B cell (primary cell): Measurements from ENCODE around the gene KIDINS220. TPM values are rescaled to one million over a fixed set of nuclear protein-coding genes. Genes with fewer than 3 reads are reported as not detected.
A peak's percentile ranks its signal among the peaks of the same experiment; 100 is the strongest.

Experiments
- ATAC-seq: fragments of 200-7000 bp; cut with Tn5 transposase; one replicate; pipeline ENCODE4 v1.10.0; 2021; ENCODE audit warnings: low read depth, mild to moderate bottlenecking, moderate number of reproducible peaks, moderate library complexity
- CTCF ChIA-PET: fragments of 350-600 bp; sonication (Branson Sonifier 250); formaldehyde crosslinking; loops from one replicate; lab custom pipeline; 2021; ENCODE audit warnings: antibody characterized with exemption, inconsistent platforms; lab: Charles Lee
- POLR2A ChIA-PET: fragments of 350-600 bp; sonication (Branson Sonifier 250); formaldehyde crosslinking; loops from one replicate; lab custom pipeline; 2021; ENCODE audit warnings: antibody characterized with exemption; lab: Charles Lee
- DNase-seq: peaks from one replicate; pipeline ENCODE4 v3.0.0; 2013
- H2AFZ ChIP-seq: 2 replicates; pipeline ENCODE4 v1.6.1; 2012; ENCODE audit warnings: mild to moderate bottlenecking, low read depth, low read length; ENCODE audit not compliant: insufficient read depth, poor library complexity, severe bottlenecking
- H3K27ac ChIP-seq, 2 donors: 1 replicate in 1 of 2; 2 replicates in 1 of 2; pipeline ENCODE4 v1.5.1; 2012 to 2013; ENCODE audit warnings: low read length in 2 of 2, mild to moderate bottlenecking in 2 of 2, moderate library complexity in 1 of 2
- H3K27me3 ChIP-seq, 4 experiments: fragments of 200-600 bp in 1 of 4; sonication (generic) in 1 of 4; replicated peaks in 1 of 4; 1 replicate in 2 of 4; 2 replicates in 2 of 4; pipeline versions ENCODE4 v1.6.1 to v1.7.0; 2013 to 2016; ENCODE audit warnings: low read length in 3 of 4, mild to moderate bottlenecking in 2 of 4, mixed read lengths in 1 of 4, moderate library complexity in 1 of 4; ENCODE audit not compliant: insufficient read depth in 4 of 4, control insufficient read depth in 3 of 4; ENCODE audit errors: control extremely low read depth in 1 of 4
- H3K36me3 ChIP-seq, 2 experiments: replicated peaks in 1 of 2; 1 replicate in 1 of 2; 2 replicates in 1 of 2; pipeline versions ENCODE4 v1.6.1 to v1.7.1; 2013; ENCODE audit warnings: low read length in 1 of 2; ENCODE audit not compliant: insufficient read depth in 2 of 2, control insufficient read depth in 1 of 2; ENCODE audit errors: control extremely low read depth in 1 of 2, extremely low read depth in 1 of 2
- H3K4me1 ChIP-seq, 2 donors: fragments of 200-600 bp in 1 of 2; sonication (generic) in 1 of 2; 1 replicate in 1 of 2; 2 replicates in 1 of 2; pipeline versions ENCODE4 v1.5.1 to v1.6.1; 2013 to 2017; ENCODE audit warnings: low read length in 2 of 2; ENCODE audit not compliant: control insufficient read depth in 2 of 2, insufficient read depth in 2 of 2
- H3K4me2 ChIP-seq: replicated peaks from 2 replicates; pipeline ENCODE3; 2012; ENCODE audit warnings: mild to moderate bottlenecking, low read depth, low read length; ENCODE audit not compliant: poor library complexity, severe bottlenecking
- H3K4me3 ChIP-seq, 5 experiments: fragments of 200-600 bp in 1 of 5; sonication (generic) in 1 of 5; 1 replicate in 3 of 5; 2 replicates in 2 of 5; pipeline versions ENCODE4 v1.5.1 to v1.7.0; 2011 to 2016; ENCODE audit warnings: low read length in 4 of 5, mild to moderate bottlenecking in 4 of 5, low read depth in 2 of 5, control low read depth in 1 of 5, moderate library complexity in 1 of 5; ENCODE audit not compliant: insufficient read depth in 1 of 5; ENCODE audit errors: control extremely low read depth in 1 of 5, extremely low read depth in 1 of 5
- H3K79me2 ChIP-seq: fragments of 200-600 bp; sonication (generic); one replicate; pipeline ENCODE4 v1.6.0; 2016; ENCODE audit warnings: low read length; ENCODE audit not compliant: control insufficient read depth, insufficient read depth
- H3K9ac ChIP-seq: fragments of 200-600 bp; sonication (generic); 2 replicates; pipeline ENCODE4 v1.6.1; 2017; ENCODE audit warnings: mild to moderate bottlenecking, low read length, moderate library complexity
- H3K9me3 ChIP-seq, 3 donors: one replicate each; pipeline versions ENCODE4 v1.6.1 to v1.7.1; 2013; ENCODE audit warnings: low read length in 2 of 3; ENCODE audit not compliant: control insufficient read depth in 2 of 3, insufficient read depth in 1 of 3; ENCODE audit errors: control extremely low read depth in 1 of 3
- H4K20me1 ChIP-seq: 2 replicates; pipeline ENCODE4 v1.6.0; 2012; ENCODE audit warnings: mild to moderate bottlenecking, low read length; ENCODE audit not compliant: insufficient read depth, control insufficient read depth, poor library complexity, severe bottlenecking
- H3K27ac Mint-ChIP-seq: one replicate; pipeline ENCODE4 v1.8.0; 2021; ENCODE audit warnings: mixed read lengths
- H3K27me3 Mint-ChIP-seq: one replicate; pipeline ENCODE4 v1.8.0; 2021; ENCODE audit warnings: mixed read lengths
- H3K4me1 Mint-ChIP-seq: one replicate; pipeline ENCODE4 v1.8.0; 2021; ENCODE audit warnings: mixed read lengths
- H3K4me3 Mint-ChIP-seq: one replicate; pipeline ENCODE4 v1.8.0; 2021; ENCODE audit warnings: mixed read lengths
- H3K9me3 Mint-ChIP-seq: one replicate; pipeline ENCODE4 v1.8.0; 2022; ENCODE audit warnings: mixed read lengths; ENCODE audit not compliant: insufficient read depth
- EZH2 ChIP-seq: IDR thresholded peaks from 2 replicates; pipeline ENCODE4 v1.6.1; 2012; ENCODE audit warnings: borderline replicate concordance, low read depth, mild to moderate bottlenecking, moderate library complexity, low read length; ENCODE audit not compliant: insufficient read depth, poor library complexity, severe bottlenecking
- WGBS: methylation state at CpG from one replicate; pipeline ENCODE4 v1.1.5; 2013; ENCODE audit warnings: missing lambda C conversion rate; ENCODE audit not compliant: insufficient coverage; 5-methylcytosine and 5-hydroxymethylcytosine counted together
- intact Hi-C: fragments of 100-400 bp; cut with micrococcal nuclease; formaldehyde crosslinking; loops from one replicate; pipeline ENCODE4 v1.10.0; 2022
- polyA plus RNA-seq: library from polyadenylated mRNA; depleted of rRNA; stranded (reverse); fragments of >200 nt; gene quantifications from 2 replicates; pipeline ENCODE4 v1.2.3, GENCODE V29; 2012
- total RNA-seq, 2 donors: library from RNA; stranded (reverse); fragments of 120-200 nt in 1 of 2; gene quantifications; 1 replicate in 1 of 2; 2 replicates in 1 of 2; pipeline versions ENCODE4 v1.2.3 to v1.2.4, GENCODE V29; 2013 to 2022
- TF ChIP-seq, protein P1 (sequence below): fragments of 200-600 bp; IDR thresholded peaks from one replicate; pipeline ENCODE4 v1.8.0; 2022; ENCODE audit warnings: antibody characterized with exemption, mild to moderate bottlenecking

The KIDINS220 gene
- total and polyA plus RNA-seq, 2 donors (not counting 1 experiment from before 2014, with no cell fraction given): 12.5 to 36.6 TPM

GRCh38 chr2:8685697-8686358, 151.6 kb downstream of the KIDINS220 start:
- Histone ChIP-seq H3K9ac (peak overlapping the region; percentile 52), H4K20me1 (no peaks in the 10 kb centered on the region), H3K9me3 (peaks cover 0 to 18% (median 1%) of the 10 kb centered on the region in 3 donors), H3K79me2 (no peaks in the 10 kb centered on the region), H3K27me3 (peaks cover 0 to 38% (median 27%) of the 10 kb centered on the region in 4 experiments), H3K27ac (no peak overlapping the region), H3K4me2 (peak overlapping the region; percentile 89), H2AFZ (peak overlapping the region; percentile 54), H3K4me1 (peaks cover 30 to 34% of the 10 kb centered on the region in 2 donors), H3K36me3 (no peaks in the 10 kb centered on the region), H3K4me3 (peak overlapping the region in 3 of 5 experiments; percentile 33 to 47 (median 38))
- intact Hi-C loops: loop anchor here (1.0 to 10.0 kb wide), 6 partner anchors 159 to 1781 kb away; no protein-coding TSS in a partner anchor
- DNase-seq (peak; percentile 78), ATAC-seq (peak; percentile 28)
- POLR2A ChIA-PET: no interaction called here
- CTCF ChIA-PET: interaction anchor here (1.3 to 3.1 kb wide), 3 partner anchors 1258 to 1588 kb away, joined by 7 to 22 read pairs (median 14); no protein-coding TSS in a partner anchor
- Mint-ChIP-seq H3K27me3 (peaks cover 60% of the 10 kb centered on the region), H3K4me1 (peaks cover 34% of the 10 kb centered on the region), H3K4me3 (peak overlapping the region; percentile 57), H3K9me3 (no peaks in the 10 kb centered on the region), H3K27ac (no peak overlapping the region)
- whole genome bisulfite sequencing: under 1% methylated on average over 50 of the region's 50 CpGs
- TF ChIP-seq, protein P1, sequence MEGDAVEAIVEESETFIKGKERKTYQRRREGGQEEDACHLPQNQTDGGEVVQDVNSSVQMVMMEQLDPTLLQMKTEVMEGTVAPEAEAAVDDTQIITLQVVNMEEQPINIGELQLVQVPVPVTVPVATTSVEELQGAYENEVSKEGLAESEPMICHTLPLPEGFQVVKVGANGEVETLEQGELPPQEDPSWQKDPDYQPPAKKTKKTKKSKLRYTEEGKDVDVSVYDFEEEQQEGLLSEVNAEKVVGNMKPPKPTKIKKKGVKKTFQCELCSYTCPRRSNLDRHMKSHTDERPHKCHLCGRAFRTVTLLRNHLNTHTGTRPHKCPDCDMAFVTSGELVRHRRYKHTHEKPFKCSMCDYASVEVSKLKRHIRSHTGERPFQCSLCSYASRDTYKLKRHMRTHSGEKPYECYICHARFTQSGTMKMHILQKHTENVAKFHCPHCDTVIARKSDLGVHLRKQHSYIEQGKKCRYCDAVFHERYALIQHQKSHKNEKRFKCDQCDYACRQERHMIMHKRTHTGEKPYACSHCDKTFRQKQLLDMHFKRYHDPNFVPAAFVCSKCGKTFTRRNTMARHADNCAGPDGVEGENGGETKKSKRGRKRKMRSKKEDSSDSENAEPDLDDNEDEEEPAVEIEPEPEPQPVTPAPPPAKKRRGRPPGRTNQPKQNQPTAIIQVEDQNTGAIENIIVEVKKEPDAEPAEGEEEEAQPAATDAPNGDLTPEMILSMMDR: peak; percentile 97
- no peak for TF ChIP-seq EZH2
